ENCODE measurements around the gene ACER2. TPM values are rescaled to one million over a fixed set of nuclear protein-coding genes. Genes with fewer than 3 reads are reported as not detected.

Gene ACER2
- total RNA-seq, 2 donors from 2014 or later: 2.4 to 2.8 TPM

- Mint-ChIP-seq H3K36me3 (ENCODE audit: insufficient read depth in 2 of 2) (no peaks in the 10 kb centered on the region), H3K27ac (peak overlapping the region; percentile 71), H3K4me3 (peak overlapping the region in 1 of 2 donors; percentile 37), H3K27me3 (ENCODE audit: low read depth) (no peaks in the 10 kb centered on the region), H3K4me1 (ENCODE audit: low read depth) (peaks cover 15% of the 10 kb centered on the region), H3K9me3 (no peaks in the 10 kb centered on the region)
- no peak for ATAC-seq (replicated peaks in 1 of 2)
- no peak for DNase-seq
These were observed 33.4 kb downstream of the ACER2 start for GRCh38 chr9:19442240-19442639.

GRCh38 chr9:19445452-19445851 is 36.6 kb downstream of the ACER2 start:
- Mint-ChIP-seq H3K4me1 (ENCODE audit: low read depth) (peaks cover 15% of the 10 kb centered on the region), H3K27ac (no peak overlapping the region), H3K9me3 (no peaks in the 10 kb centered on the region), H3K36me3 (ENCODE audit: insufficient read depth in 2 of 2) (no peaks in the 10 kb centered on the region), H3K27me3 (ENCODE audit: low read depth) (no peaks in the 10 kb centered on the region), H3K4me3 (no peak overlapping the region)
- DNase-seq (no peak), ATAC-seq (replicated peaks in 1 of 2) (no peak)

GRCh38 chr9:19446361-19446861 is 37.6 kb downstream of the ACER2 start:
- no peak overlapping the region for H3K27ac Mint-ChIP-seq
- no peak for ATAC-seq (replicated peaks in 1 of 2)
- no peaks in the 10 kb centered on the region for H3K36me3 Mint-ChIP-seq (ENCODE audit: insufficient read depth in 2 of 2)
- H3K4me1 Mint-ChIP-seq (ENCODE audit: low read depth): peaks cover 10% of the 10 kb centered on the region
- no peaks in the 10 kb centered on the region for H3K9me3 Mint-ChIP-seq
- no peaks in the 10 kb centered on the region for H3K27me3 Mint-ChIP-seq (ENCODE audit: low read depth)
- no peak for DNase-seq
- no peak overlapping the region for H3K4me3 Mint-ChIP-seq

DNA sequence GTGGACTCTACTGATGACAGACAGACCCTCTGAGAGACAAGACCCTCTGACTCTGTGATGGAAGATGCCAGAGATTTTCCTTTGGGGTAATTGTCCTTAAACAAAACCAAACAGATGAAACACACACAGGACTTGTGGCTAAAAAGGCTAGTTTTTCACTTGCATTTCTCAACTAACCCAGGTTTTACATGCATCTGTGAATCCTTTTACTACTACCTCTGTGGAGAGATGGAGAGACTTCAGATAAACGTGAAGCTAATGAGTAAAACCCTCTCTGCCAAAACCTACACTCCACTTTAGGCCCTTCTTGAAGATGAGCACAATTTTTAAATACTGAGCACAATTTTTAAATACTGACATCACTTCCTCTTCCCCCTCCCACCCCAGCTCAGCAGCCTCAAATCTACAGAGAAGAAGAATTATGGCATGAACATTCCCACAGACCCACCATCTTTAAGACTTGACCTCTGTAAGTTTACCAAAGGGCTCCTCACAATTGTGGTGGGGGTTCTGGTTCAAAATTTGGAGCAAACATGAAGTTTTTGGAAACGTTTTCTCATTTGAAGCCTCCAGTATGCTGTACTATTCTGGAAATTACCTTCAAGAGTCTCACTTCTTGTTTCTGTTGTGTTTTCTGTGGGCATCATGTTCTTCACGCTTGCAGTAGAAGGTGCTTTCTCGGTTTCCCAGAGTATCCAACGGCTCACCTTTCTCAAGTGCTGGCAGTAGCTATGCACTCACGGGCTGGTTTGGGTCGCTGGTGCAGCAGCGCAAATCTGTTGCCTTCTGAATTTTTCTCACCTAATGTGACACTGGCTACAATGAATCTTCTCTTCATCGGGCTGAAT is 42.7 kb downstream of the ACER2 start:
- Mint-ChIP-seq H3K27ac (no peak overlapping the region), H3K36me3 (ENCODE audit: insufficient read depth in 2 of 2) (no peaks in the 10 kb centered on the region), H3K4me1 (ENCODE audit: low read depth) (no peaks in the 10 kb centered on the region), H3K4me3 (no peak overlapping the region), H3K9me3 (no peaks in the 10 kb centered on the region), H3K27me3 (ENCODE audit: low read depth) (no peaks in the 10 kb centered on the region)
- ATAC-seq (replicated peaks in 1 of 2) (no peak), DNase-seq (no peak)

DNA sequence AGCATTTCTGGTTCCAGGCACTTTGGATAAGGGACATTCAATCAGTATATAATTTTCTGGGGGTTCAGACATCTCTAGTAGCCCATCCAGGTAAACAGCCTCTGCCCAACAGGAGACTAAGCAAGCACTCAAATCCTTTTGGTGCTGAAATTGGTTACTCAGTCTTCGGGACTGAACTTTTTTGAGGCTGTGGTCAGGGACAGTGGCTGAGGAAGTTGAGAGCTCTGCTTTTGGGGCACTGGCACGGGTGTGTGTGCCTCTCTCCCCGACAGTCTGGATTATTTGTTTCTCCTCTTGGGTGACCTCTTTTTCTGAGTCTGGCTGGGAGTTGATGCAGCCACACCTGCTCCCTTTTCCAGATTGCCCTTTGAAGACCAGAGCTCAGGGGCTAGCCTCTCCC is 47.6 kb downstream of the ACER2 start:
- Mint-ChIP-seq H3K27ac (no peak overlapping the region), H3K9me3 (no peaks in the 10 kb centered on the region), H3K36me3 (ENCODE audit: insufficient read depth in 2 of 2) (no peaks in the 10 kb centered on the region), H3K4me1 (ENCODE audit: low read depth) (peaks cover 11% of the 10 kb centered on the region), H3K27me3 (ENCODE audit: low read depth) (no peaks in the 10 kb centered on the region), H3K4me3 (no peak overlapping the region)
- DNase-seq (no peak), ATAC-seq (replicated peaks in 1 of 2) (no peak)

DNA sequence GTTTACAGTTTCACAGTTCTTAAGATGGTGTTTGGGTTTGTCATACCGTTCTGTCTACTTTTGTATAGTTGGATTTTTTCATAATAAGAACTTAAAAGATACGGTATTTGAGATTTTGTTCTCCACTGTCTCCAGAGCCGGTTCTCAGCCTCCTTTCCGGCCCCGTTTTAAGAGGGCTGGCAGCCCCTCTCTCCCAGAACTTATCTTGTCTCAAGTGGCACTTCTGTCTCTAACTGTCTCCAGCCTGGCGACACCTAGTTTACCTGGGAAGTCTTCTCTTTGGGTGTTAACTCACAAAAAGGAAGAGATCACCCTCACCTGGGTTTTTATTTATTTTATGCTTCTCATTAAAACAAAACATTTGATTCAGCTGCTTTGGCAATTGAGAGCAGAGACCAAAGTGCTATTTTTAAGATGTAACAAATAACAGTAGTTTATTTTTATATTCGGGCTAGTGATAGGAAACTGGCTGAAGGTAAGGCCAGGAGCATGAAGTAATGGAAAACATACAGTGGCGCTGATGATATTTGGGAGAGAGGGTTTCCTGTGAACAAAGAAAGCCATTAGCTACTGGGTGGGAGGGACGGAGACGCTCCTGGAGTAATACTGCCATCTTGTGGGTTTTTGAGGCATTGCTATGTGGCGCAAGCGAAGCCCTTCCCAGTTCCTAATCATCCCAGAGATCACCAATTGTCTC is 48.3 kb downstream of the ACER2 start:
- no peaks in the 10 kb centered on the region for H3K27me3 Mint-ChIP-seq (ENCODE audit: low read depth)
- H3K4me3 Mint-ChIP-seq: peak overlapping the region; percentile 71 to 77
- no peaks in the 10 kb centered on the region for H3K9me3 Mint-ChIP-seq
- DNase-seq (peak; percentile 63 to 74), ATAC-seq (replicated peaks in 1 of 2) (peak; percentile 82 to 90)
- H3K4me1 Mint-ChIP-seq (ENCODE audit: low read depth): peaks cover 11% of the 10 kb centered on the region
- H3K27ac Mint-ChIP-seq: no peak overlapping the region
- no peaks in the 10 kb centered on the region for H3K36me3 Mint-ChIP-seq (ENCODE audit: insufficient read depth in 2 of 2)

GRCh38 chr9:19457693-19458009 is 48.8 kb downstream of the ACER2 start:
- DNase-seq: no peak
- Mint-ChIP-seq H3K27me3 (ENCODE audit: low read depth) (no peaks in the 10 kb centered on the region), H3K36me3 (ENCODE audit: insufficient read depth in 2 of 2) (no peaks in the 10 kb centered on the region), H3K4me3 (peak overlapping the region; percentile 71 to 77), H3K27ac (no peak overlapping the region), H3K9me3 (no peaks in the 10 kb centered on the region), H3K4me1 (ENCODE audit: low read depth) (peaks cover 11% of the 10 kb centered on the region)
- ATAC-seq (replicated peaks in 1 of 2): peak; percentile 16 to 24

GRCh38 chr9:19460243-19460642 is 51.4 kb downstream of the ACER2 start:
- Mint-ChIP-seq H3K36me3 (ENCODE audit: insufficient read depth in 2 of 2) (no peaks in the 10 kb centered on the region), H3K27ac (no peak overlapping the region), H3K27me3 (ENCODE audit: low read depth) (no peaks in the 10 kb centered on the region), H3K4me1 (ENCODE audit: low read depth) (peaks cover 17% of the 10 kb centered on the region), H3K9me3 (no peaks in the 10 kb centered on the region), H3K4me3 (no peak overlapping the region)
- DNase-seq: no peak
- ATAC-seq (replicated peaks in 1 of 2): no peak

DNA sequence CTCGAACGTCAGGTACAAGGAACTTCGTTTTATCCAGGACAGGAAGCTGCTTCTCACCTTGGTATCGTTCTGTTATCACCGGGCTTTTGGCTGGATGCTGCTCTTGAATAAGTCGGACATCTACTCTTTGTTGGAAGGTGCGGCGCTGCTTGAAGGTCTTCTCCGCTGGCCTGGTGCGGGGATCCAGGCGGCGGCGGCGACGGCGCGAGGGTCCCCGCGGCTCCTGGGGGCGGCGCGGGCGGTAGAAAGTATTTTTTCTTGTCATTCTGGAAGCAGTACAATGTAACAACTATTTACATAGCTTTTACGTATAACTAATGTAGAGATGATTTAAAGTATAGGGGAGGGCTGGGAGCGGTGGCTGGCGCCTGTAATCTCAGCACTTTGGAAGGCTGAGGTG is 52.3 kb downstream of the ACER2 start:
- no peaks in the 10 kb centered on the region for H3K27me3 Mint-ChIP-seq (ENCODE audit: low read depth)
- DNase-seq (no peak), ATAC-seq (replicated peaks in 1 of 2) (no peak)
- H3K4me1 Mint-ChIP-seq (ENCODE audit: low read depth): peaks cover 17% of the 10 kb centered on the region
- H3K9me3 Mint-ChIP-seq: no peaks in the 10 kb centered on the region
- no peak overlapping the region for H3K4me3 Mint-ChIP-seq
- no peaks in the 10 kb centered on the region for H3K36me3 Mint-ChIP-seq (ENCODE audit: insufficient read depth in 2 of 2)
- no peak overlapping the region for H3K27ac Mint-ChIP-seq

- Mint-ChIP-seq H3K4me1 (ENCODE audit: low read depth) (peaks cover 6% of the 10 kb centered on the region), H3K27me3 (ENCODE audit: low read depth) (no peaks in the 10 kb centered on the region), H3K4me3 (peak overlapping the region; percentile 88 to 89), H3K27ac (peak overlapping the region; percentile 17), H3K9me3 (no peaks in the 10 kb centered on the region), H3K36me3 (ENCODE audit: insufficient read depth in 2 of 2) (no peaks in the 10 kb centered on the region)
- DNase-seq (no peak), ATAC-seq (replicated peaks in 1 of 2) (no peak)
These were observed 55.4 kb downstream of the ACER2 start for GRCh38 chr9:19464061-19464763.

DNA sequence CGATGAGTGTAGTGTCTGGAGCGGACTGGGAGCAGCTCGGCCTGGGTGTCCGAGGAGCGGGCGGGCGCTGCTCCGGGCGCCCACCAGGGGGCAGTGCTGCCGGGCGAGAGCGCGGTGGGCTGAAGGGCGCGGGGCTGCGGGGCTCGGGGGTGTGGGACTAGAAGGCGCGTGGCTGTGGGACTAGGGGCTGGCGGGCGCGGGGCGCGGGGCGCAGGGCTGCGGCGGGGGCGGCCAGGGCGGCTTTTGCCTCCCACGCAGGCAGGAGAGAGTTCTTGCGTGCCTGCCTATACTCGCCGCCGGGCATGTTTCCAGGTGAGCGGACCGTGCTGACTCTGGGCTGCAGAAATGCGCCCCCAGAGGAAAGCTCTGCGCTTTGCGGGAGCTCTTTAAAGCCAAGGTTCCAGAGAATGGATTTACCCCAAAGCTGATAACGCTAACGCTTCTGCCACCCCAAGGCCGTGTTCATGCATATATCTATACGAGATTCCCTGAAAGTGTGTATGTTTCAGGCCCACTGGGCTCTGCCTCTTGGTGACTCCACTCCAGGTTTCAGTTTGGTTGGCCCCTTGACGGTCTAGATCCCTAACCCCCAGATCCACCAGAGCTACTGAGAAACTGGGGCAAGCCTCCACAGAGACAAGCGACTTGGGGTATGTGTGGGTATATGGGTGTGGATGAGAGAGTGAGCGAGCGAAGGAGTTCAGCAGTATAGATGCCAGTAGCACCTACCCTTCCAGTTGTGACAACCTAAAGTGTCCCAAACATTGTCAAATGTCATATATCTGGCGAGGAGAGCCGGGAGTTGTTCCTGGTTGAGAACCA is 56.2 kb downstream of the ACER2 start:
- Mint-ChIP-seq H3K36me3 (ENCODE audit: insufficient read depth in 2 of 2) (no peaks in the 10 kb centered on the region), H3K4me1 (ENCODE audit: low read depth) (peaks cover 6% of the 10 kb centered on the region), H3K27me3 (ENCODE audit: low read depth) (no peaks in the 10 kb centered on the region), H3K27ac (no peak overlapping the region), H3K9me3 (no peaks in the 10 kb centered on the region), H3K4me3 (peak overlapping the region; percentile 88 to 89)
- ATAC-seq (replicated peaks in 1 of 2) (peak; percentile 93 to 94), DNase-seq (peak; percentile 80 to 84)

- H3K4me1 Mint-ChIP-seq (ENCODE audit: low read depth): peaks cover 6% of the 10 kb centered on the region
- H3K36me3 Mint-ChIP-seq (ENCODE audit: insufficient read depth in 2 of 2): no peaks in the 10 kb centered on the region
- H3K27ac Mint-ChIP-seq: no peak overlapping the region
- ATAC-seq (replicated peaks in 1 of 2) (no peak), DNase-seq (no peak)
- no peaks in the 10 kb centered on the region for H3K27me3 Mint-ChIP-seq (ENCODE audit: low read depth)
- H3K4me3 Mint-ChIP-seq: no peak overlapping the region
- H3K9me3 Mint-ChIP-seq: no peaks in the 10 kb centered on the region
These were observed 56.9 kb downstream of the ACER2 start for GRCh38 chr9:19465586-19466279.

Data from activated T-cell treated with anti-CD3 and anti-CD28 coated beads, Interleukin-2, amount 50 U/mL, for 72 hours (primary cell).